Fibroblast of lung (primary cell): ENCODE data around the gene HEBP2.

Experiments
- EZH2 ChIP-seq: IDR thresholded peaks from 2 replicates; pipeline ENCODE4 v1.5.1; 2012; ENCODE audit warnings: low read length, control low read depth, mild to moderate bottlenecking; ENCODE audit errors: missing control alignments
- TF ChIP-seq, protein P1 (sequence below), 2 donors: IDR thresholded peaks in 1 of 2; conservative IDR thresholded peaks in 1 of 2; 1 replicate in 1 of 2; 2 replicates in 1 of 2; pipeline ENCODE4 v1.5.1; 2011 to 2012; ENCODE audit warnings: low read length in 2 of 2, control low read depth in 1 of 2, inconsistent platforms in 1 of 2, low read depth in 1 of 2, mild to moderate bottlenecking in 1 of 2

DNA sequence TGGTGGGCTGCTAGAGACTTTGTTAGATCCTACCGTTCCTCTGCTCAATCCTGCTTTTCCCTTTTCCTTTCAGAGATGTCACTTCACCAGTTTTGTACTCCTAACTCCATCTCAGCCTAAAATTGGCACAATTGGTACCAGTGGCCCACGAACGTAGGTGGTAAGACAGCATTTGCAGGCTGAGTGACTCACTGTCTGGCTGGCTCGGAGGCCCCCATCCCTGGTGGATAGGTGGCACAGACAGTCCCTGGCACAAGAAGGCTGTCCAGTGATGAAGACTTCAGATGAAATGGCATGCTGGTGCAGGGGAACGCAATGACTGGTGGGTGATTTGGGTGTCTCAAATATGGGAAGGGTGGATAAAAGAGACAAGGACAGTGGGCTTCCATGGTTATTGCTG lies 11.1 kb downstream of the HEBP2 start:
- TF ChIP-seq, protein P1, sequence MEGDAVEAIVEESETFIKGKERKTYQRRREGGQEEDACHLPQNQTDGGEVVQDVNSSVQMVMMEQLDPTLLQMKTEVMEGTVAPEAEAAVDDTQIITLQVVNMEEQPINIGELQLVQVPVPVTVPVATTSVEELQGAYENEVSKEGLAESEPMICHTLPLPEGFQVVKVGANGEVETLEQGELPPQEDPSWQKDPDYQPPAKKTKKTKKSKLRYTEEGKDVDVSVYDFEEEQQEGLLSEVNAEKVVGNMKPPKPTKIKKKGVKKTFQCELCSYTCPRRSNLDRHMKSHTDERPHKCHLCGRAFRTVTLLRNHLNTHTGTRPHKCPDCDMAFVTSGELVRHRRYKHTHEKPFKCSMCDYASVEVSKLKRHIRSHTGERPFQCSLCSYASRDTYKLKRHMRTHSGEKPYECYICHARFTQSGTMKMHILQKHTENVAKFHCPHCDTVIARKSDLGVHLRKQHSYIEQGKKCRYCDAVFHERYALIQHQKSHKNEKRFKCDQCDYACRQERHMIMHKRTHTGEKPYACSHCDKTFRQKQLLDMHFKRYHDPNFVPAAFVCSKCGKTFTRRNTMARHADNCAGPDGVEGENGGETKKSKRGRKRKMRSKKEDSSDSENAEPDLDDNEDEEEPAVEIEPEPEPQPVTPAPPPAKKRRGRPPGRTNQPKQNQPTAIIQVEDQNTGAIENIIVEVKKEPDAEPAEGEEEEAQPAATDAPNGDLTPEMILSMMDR (conservative IDR thresholded peaks at IDR 0.05 in 1 of 2, IDR thresholded peaks at IDR 0.05 in 1 of 2; ENCODE audit: low read depth in 1 of 2, low read length in 2 of 2) = no peak
- TF ChIP-seq EZH2 = no peak
